IMR-90 (cell line): ENCODE data around the gene ZNF138. TPM values are rescaled to one million over a fixed set of nuclear protein-coding genes. Genes with fewer than 3 reads are reported as not detected.

Source experiments
- ATAC-seq: fragments of 200-7000 bp; cut with Tn5 transposase; 2 replicates; pipeline ENCODE4 v1.9.1; 2020; ENCODE audit warnings: low read depth, mild to moderate bottlenecking, moderate library complexity
- BruUV-seq: library from RNA; stranded (reverse); fragments of 400-500 nt; replicated peaks from 2 replicates; lab custom pipeline; 2021; lab: Mats Ljungman, UMichigan
- CTCF ChIA-PET: fragments of 300-600 bp; formaldehyde crosslinking; extraction: SDS; loops from one replicate; lab custom pipeline; 2021; ENCODE audit warnings: antibody characterized with exemption; lab: Yijun Ruan, JAX
- POLR2A ChIA-PET: fragments of 300-600 bp; sonication (Branson Sonifier 250); formaldehyde crosslinking; loops from one replicate; lab custom pipeline; 2022; ENCODE audit warnings: antibody characterized with exemption; ENCODE audit not compliant: unreplicated experiment; lab: Charles Lee
- DNase-seq: peaks from one replicate; pipeline ENCODE4 v3.0.0; 2013
- H2AFZ ChIP-seq: replicated peaks from 2 replicates; pipeline ENCODE3; 2013; ENCODE audit warnings: low read length, mild to moderate bottlenecking; ENCODE audit not compliant: poor library complexity
- H2AK5ac ChIP-seq: 2 replicates; pipeline ENCODE4 v1.6.1; 2013; ENCODE audit warnings: low read depth, low read length, inconsistent platforms
- H2AK9ac ChIP-seq: replicated peaks from 2 replicates; pipeline ENCODE3; 2013; ENCODE audit warnings: mild to moderate bottlenecking, low read depth, low read length, moderate library complexity; ENCODE audit not compliant: poor library complexity
- H2BK120ac ChIP-seq: 2 replicates; pipeline ENCODE4 v1.6.1; 2013; ENCODE audit warnings: low read depth, low read length, inconsistent platforms
- H2BK15ac ChIP-seq: 3 replicates; pipeline ENCODE4 v1.6.1; 2013; ENCODE audit warnings: low read depth, low read length, inconsistent platforms
- H2BK20ac ChIP-seq: 2 replicates; pipeline ENCODE4 v1.6.1; 2013; ENCODE audit warnings: low read depth, mild to moderate bottlenecking, inconsistent platforms, low read length, moderate library complexity
- H2BK5ac ChIP-seq: 2 replicates; pipeline ENCODE4 v1.6.1; 2013; ENCODE audit warnings: mild to moderate bottlenecking, low read depth, low read length, inconsistent platforms; ENCODE audit not compliant: poor library complexity, severe bottlenecking
- H3K14ac ChIP-seq: replicated peaks from 2 replicates; pipeline ENCODE4 v1.6.1; 2013; ENCODE audit warnings: low read depth, low read length, inconsistent platforms
- H3K18ac ChIP-seq: 2 replicates; pipeline ENCODE4 v1.6.1; 2013; ENCODE audit warnings: low read depth, low read length, control low read depth
- H3K23ac ChIP-seq: 2 replicates; pipeline ENCODE4 v1.6.1; 2013; ENCODE audit warnings: low read depth, low read length, inconsistent platforms
- H3K27ac ChIP-seq: 2 replicates; pipeline ENCODE4 v1.5.1; 2013; ENCODE audit warnings: mild to moderate bottlenecking, control low read depth, low read length; ENCODE audit not compliant: insufficient read depth
- H3K27me3 ChIP-seq: 2 replicates; pipeline ENCODE4 v1.6.1; 2013; ENCODE audit warnings: low read length; ENCODE audit not compliant: control insufficient read depth, insufficient read depth
- H3K36me3 ChIP-seq: 2 replicates; pipeline ENCODE4 v1.6.1; 2013; ENCODE audit warnings: low read length, mixed read lengths; ENCODE audit not compliant: control insufficient read depth, insufficient read depth
- H3K4ac ChIP-seq: 2 replicates; pipeline ENCODE4 v1.6.1; 2013; ENCODE audit warnings: low read depth, low read length, inconsistent platforms
- H3K4me1 ChIP-seq: 2 replicates; pipeline ENCODE4 v1.6.1; 2013; ENCODE audit warnings: low read length, mixed read lengths; ENCODE audit not compliant: control insufficient read depth, insufficient read depth
- H3K4me2 ChIP-seq: 2 replicates; pipeline ENCODE4 v1.6.1; 2013; ENCODE audit warnings: low read depth, mild to moderate bottlenecking, control low read depth, low read length, moderate library complexity
- H3K4me3 ChIP-seq: 2 replicates; pipeline ENCODE4 v1.5.1; 2013; ENCODE audit warnings: low read depth, mild to moderate bottlenecking, control low read depth, low read length, moderate library complexity; ENCODE audit not compliant: insufficient read depth
- H3K56ac ChIP-seq: 2 replicates; pipeline ENCODE4 v1.6.1; 2013; ENCODE audit warnings: low read length, inconsistent platforms; ENCODE audit not compliant: insufficient read depth; ENCODE audit errors: extremely low read depth
- H3K79me1 ChIP-seq, 2 experiments: 2 replicates each; pipeline ENCODE4 v1.6.1; 2013; ENCODE audit warnings: low read length in 2 of 2, inconsistent platforms in 1 of 2, low read depth in 1 of 2
- H3K9ac ChIP-seq: 2 replicates; pipeline ENCODE4 v1.6.1; 2013; ENCODE audit warnings: low read depth, low read length, control low read depth
- H3K9me1 ChIP-seq: 2 replicates; pipeline ENCODE4 v1.6.1; 2013; ENCODE audit warnings: low read length, inconsistent platforms; ENCODE audit not compliant: insufficient read depth
- H3K9me3 ChIP-seq: 2 replicates; pipeline ENCODE4 v1.6.1; 2013; ENCODE audit warnings: low read length; ENCODE audit not compliant: control insufficient read depth, insufficient read depth
- H4K20me1 ChIP-seq: 2 replicates; pipeline ENCODE4 v1.6.1; 2013; ENCODE audit warnings: low read length, inconsistent platforms; ENCODE audit not compliant: insufficient read depth
- H4K5ac ChIP-seq: 2 replicates; pipeline ENCODE4 v1.6.1; 2013; ENCODE audit warnings: mild to moderate bottlenecking, low read depth, low read length, control low read depth
- H4K8ac ChIP-seq, 2 experiments: 2 replicates each; pipeline ENCODE4 v1.6.1; 2013; ENCODE audit warnings: low read depth in 2 of 2, low read length in 2 of 2, control low read depth in 1 of 2, inconsistent platforms in 1 of 2
- H4K91ac ChIP-seq: 2 replicates; pipeline ENCODE4 v1.6.1; 2013; ENCODE audit warnings: low read depth, low read length, inconsistent platforms; ENCODE audit not compliant: insufficient read depth
- BHLHE40 ChIP-seq: fragments of 150-350 bp; IDR thresholded peaks from 2 replicates; pipeline ENCODE4 v1.6.1; 2016; ENCODE audit warnings: mild to moderate bottlenecking, low read depth, low read length
- CEBPB ChIP-seq: IDR thresholded peaks from 2 replicates; pipeline ENCODE4 v1.6.1; 2012; ENCODE audit warnings: low read depth, low read length, improper control_type of control experiment
- FOS ChIP-seq: fragments of 150-350 bp; IDR thresholded peaks from 2 replicates; pipeline ENCODE4 v1.6.1; 2016; ENCODE audit warnings: low read depth, low read length
- MAFK ChIP-seq: IDR thresholded peaks from 2 replicates; pipeline ENCODE4 v1.6.1; 2012; ENCODE audit warnings: low read depth, low read length, improper control_type of control experiment
- NFE2L2 ChIP-seq: fragments of 150-350 bp; IDR thresholded peaks from 2 replicates; pipeline ENCODE4 v1.6.1; 2016; ENCODE audit warnings: low read depth, mild to moderate bottlenecking, low read length
- POLR2A ChIP-seq: IDR thresholded peaks from 2 replicates; pipeline ENCODE4 v1.6.1; 2012; ENCODE audit warnings: mild to moderate bottlenecking, low read depth, low read length
- RAD21 ChIP-seq: IDR thresholded peaks from 2 replicates; pipeline ENCODE4 v1.6.1; 2012; ENCODE audit warnings: low read length, improper control_type of control experiment
- RCOR1 ChIP-seq: IDR thresholded peaks from 2 replicates; pipeline ENCODE4 v1.6.1; 2012; ENCODE audit warnings: mild to moderate bottlenecking, low read length, improper control_type of control experiment; ENCODE audit not compliant: insufficient replicate concordance
- RFX5 ChIP-seq: IDR thresholded peaks from 2 replicates; pipeline ENCODE4 v1.8.0; 2012; ENCODE audit warnings: low read depth, mild to moderate bottlenecking, low read length, moderate library complexity
- SMC3 ChIP-seq: fragments of 150-350 bp; IDR thresholded peaks from 2 replicates; pipeline ENCODE4 v1.6.1; 2016; ENCODE audit warnings: low read depth, mild to moderate bottlenecking, antibody characterized with exemption, low read length, moderate library complexity
- WGBS, 2 experiments: methylation state at CpG; one replicate each; pipeline versions ENCODE4 v1.1.5 to v1.1.7; 2013; ENCODE audit warnings: missing lambda C conversion rate in 2 of 2; ENCODE audit not compliant: insufficient read length in 1 of 2; ENCODE audit errors: extremely low coverage in 2 of 2; 5-methylcytosine and 5-hydroxymethylcytosine counted together
- dilution Hi-C: fragments of 300-500 bp; cut with HindIII; formaldehyde crosslinking; loops from one replicate; pipeline ENCODE4 v1.14.3; 2018; ENCODE audit warnings: low sequenced_read_pairs; ENCODE audit not compliant: unreplicated experiment
- in situ Hi-C: fragments of 300-500 bp; cut with MboI; formaldehyde crosslinking; loops from 3 replicates; pipeline ENCODE4 v1.14.3; 2019; ENCODE audit warnings: low sequenced_read_pairs, inconsistent platforms, mixed read lengths
- intact Hi-C: fragments of 100-400 bp; cut with micrococcal nuclease; formaldehyde crosslinking; loops from 2 replicates; pipeline ENCODE4 v1.10.0; 2022
- polyA plus RNA-seq, 3 experiments: library from polyadenylated mRNA; depleted of rRNA; stranded (reverse); fragments of >200 nt; gene quantifications; 2 replicates each; pipeline ENCODE4 v1.2.3, GENCODE V29; 2012; ENCODE audit warnings: low replicate concordance in 1 of 3
- total RNA-seq: library from RNA; depleted of rRNA; stranded (reverse); fragments of >200 nt; gene quantifications from 2 replicates; pipeline ENCODE4 v1.2.3, GENCODE V29; 2012
- TF ChIP-seq, protein P1 (sequence below): fragments of 150-350 bp; IDR thresholded peaks from 2 replicates; pipeline ENCODE4 v1.6.1; 2017; ENCODE audit warnings: mild to moderate bottlenecking, antibody characterized with exemption, low read length, low read depth
- TF ChIP-seq, protein P2 (sequence below): fragments of 150-350 bp; IDR thresholded peaks from 2 replicates; pipeline ENCODE4 v1.6.1; 2016; ENCODE audit warnings: low read depth, mild to moderate bottlenecking, low read length, moderate library complexity, borderline replicate concordance
- TF ChIP-seq, protein P3 (sequence below): conservative IDR thresholded peaks from 2 replicates; pipeline ENCODE4 v1.5.1; 2012; ENCODE audit warnings: mild to moderate bottlenecking, low read depth, low read length, improper control_type of control experiment

Gene ZNF138
- total and polyA plus RNA-seq, 2 of the 4 experiments (the other 2 are of a cell fraction): 3.2 to 3.6 TPM

DNA sequence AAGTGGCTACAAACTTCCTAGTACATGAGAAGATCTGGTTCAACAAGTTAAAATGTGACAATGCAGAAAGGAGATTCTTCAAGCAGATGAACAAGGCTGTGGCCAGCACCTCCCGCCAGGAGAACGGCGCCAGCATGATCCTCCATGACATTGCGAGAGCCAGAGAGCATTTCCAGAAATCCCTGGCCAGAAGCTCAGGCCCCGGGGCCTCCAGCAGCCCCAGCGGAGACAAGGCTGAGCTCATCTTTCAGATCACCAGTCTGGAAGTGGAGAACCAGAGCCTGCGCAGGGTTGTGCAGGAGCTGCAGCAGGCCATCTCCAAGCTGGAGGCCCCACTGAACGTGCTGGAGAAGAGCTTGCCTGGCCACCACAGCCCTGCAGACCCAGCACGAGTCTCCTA is 68.8 kb downstream of the ZNF138 start:
- intact Hi-C loops: no loop called here
- no peak for DNase-seq
- ATAC-seq: no peak

More for the DNA sequence above, 68.8 kb downstream of the ZNF138 start:
- Histone ChIP-seq H3K27me3 (no peaks in the 10 kb centered on the region), H3K9me1 (no peaks in the 10 kb centered on the region), H2BK15ac (no peak overlapping the region), H2BK20ac (no peak overlapping the region), H3K4ac (no peak overlapping the region), H3K27ac (no peak overlapping the region), H3K4me2 (no peak overlapping the region), H4K20me1 (no peaks in the 10 kb centered on the region), H4K91ac (no peak overlapping the region), H3K56ac (no peak overlapping the region), H4K8ac (no peak overlapping the region), H3K4me3 (no peak overlapping the region), H3K9me3 (0 out of 2 replicates have a peak, but pooled peaks cover 4% of the 10 kb centered on the region), H2AFZ (no peak overlapping the region), H3K36me3 (no peaks in the 10 kb centered on the region), H2AK5ac (no peak overlapping the region), H3K79me1 (no peaks in the 10 kb centered on the region), H4K5ac (no peak overlapping the region), H2BK5ac (no peak overlapping the region), H2BK120ac (no peak overlapping the region), H3K4me1 (no peaks in the 10 kb centered on the region), H3K14ac (no peak overlapping the region), H3K23ac (no peak overlapping the region), H2AK9ac (no peak overlapping the region), H3K18ac (no peak overlapping the region), H3K9ac (no peak overlapping the region)
- in situ Hi-C loops (no loop called here), dilution Hi-C loops (no loop called here)
- no TSS peak for BruUV-seq
- 100% methylated on average over 2 of the region's 9 CpGs; no CpG with 5 or more reads in 1 of the 2 experiments for WGBS, 2 experiments
- ChIA-PET POLR2A (no interaction called here), CTCF (no interaction called here)
- TF ChIP-seq NFE2L2 (no peak), RAD21 (no peak), RCOR1 (no peak), FOS (no peak), BHLHE40 (no peak), SMC3 (no peak), POLR2A (no peak), RFX5 (no peak), MAFK (no peak), CEBPB (no peak)
- TF ChIP-seq, protein P1, sequence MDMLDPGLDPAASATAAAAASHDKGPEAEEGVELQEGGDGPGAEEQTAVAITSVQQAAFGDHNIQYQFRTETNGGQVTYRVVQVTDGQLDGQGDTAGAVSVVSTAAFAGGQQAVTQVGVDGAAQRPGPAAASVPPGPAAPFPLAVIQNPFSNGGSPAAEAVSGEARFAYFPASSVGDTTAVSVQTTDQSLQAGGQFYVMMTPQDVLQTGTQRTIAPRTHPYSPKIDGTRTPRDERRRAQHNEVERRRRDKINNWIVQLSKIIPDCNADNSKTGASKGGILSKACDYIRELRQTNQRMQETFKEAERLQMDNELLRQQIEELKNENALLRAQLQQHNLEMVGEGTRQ: no peak
- TF ChIP-seq, protein P2, sequence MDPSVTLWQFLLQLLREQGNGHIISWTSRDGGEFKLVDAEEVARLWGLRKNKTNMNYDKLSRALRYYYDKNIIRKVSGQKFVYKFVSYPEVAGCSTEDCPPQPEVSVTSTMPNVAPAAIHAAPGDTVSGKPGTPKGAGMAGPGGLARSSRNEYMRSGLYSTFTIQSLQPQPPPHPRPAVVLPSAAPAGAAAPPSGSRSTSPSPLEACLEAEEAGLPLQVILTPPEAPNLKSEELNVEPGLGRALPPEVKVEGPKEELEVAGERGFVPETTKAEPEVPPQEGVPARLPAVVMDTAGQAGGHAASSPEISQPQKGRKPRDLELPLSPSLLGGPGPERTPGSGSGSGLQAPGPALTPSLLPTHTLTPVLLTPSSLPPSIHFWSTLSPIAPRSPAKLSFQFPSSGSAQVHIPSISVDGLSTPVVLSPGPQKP: no peak
- TF ChIP-seq, protein P3, sequence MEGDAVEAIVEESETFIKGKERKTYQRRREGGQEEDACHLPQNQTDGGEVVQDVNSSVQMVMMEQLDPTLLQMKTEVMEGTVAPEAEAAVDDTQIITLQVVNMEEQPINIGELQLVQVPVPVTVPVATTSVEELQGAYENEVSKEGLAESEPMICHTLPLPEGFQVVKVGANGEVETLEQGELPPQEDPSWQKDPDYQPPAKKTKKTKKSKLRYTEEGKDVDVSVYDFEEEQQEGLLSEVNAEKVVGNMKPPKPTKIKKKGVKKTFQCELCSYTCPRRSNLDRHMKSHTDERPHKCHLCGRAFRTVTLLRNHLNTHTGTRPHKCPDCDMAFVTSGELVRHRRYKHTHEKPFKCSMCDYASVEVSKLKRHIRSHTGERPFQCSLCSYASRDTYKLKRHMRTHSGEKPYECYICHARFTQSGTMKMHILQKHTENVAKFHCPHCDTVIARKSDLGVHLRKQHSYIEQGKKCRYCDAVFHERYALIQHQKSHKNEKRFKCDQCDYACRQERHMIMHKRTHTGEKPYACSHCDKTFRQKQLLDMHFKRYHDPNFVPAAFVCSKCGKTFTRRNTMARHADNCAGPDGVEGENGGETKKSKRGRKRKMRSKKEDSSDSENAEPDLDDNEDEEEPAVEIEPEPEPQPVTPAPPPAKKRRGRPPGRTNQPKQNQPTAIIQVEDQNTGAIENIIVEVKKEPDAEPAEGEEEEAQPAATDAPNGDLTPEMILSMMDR: no peak
